ENCODE data around the gene YPEL4.
A peak's percentile ranks its signal among the peaks of the same experiment; 100 is the strongest.

YPEL4 gene

GRCh38 chr11:57648801-57649735 lies 644 bp downstream of the YPEL4 start:
- Histone ChIP-seq H3K79me2 (ENCODE audit: insufficient read depth, low read length) (no peaks in the 10 kb centered on the region), H2AFZ (ENCODE audit: low read length) (no peak overlapping the region), H3K9me2 (replicated peaks; ENCODE audit: low read depth, low read length) (no peaks in the 10 kb centered on the region), H3K9me3 (ENCODE audit: insufficient read depth, low read depth, low read length) (no peaks in the 10 kb centered on the region), H3F3A (ENCODE audit: low read depth) (no peaks in the 10 kb centered on the region), H3K36me3 (ENCODE audit: insufficient read depth, low read length) (no peaks in the 10 kb centered on the region), H4K20me1 (ENCODE audit: insufficient read depth, low read length, poor library complexity, severe bottlenecking) (no peaks in the 10 kb centered on the region), H3K4me1 (ENCODE audit: insufficient read depth, low read length, poor library complexity, severe bottlenecking) (peaks cover 56% of the 10 kb centered on the region), H3K27me3 (ENCODE audit: insufficient read depth, low read length, poor library complexity, severe bottlenecking) (no peaks in the 10 kb centered on the region), H3K4me3 (ENCODE audit: low read length, poor library complexity, severe bottlenecking) (peak overlapping the region; percentile 68), H3K4me2 (ENCODE audit: low read depth, low read length, poor library complexity, severe bottlenecking) (peak overlapping the region; percentile 80), H3K9ac (ENCODE audit: low read depth, low read length, poor library complexity, severe bottlenecking) (peak overlapping the region; percentile 64)
- TF ChIP-seq EZH2phosphoT487 (IDR thresholded peaks at IDR 0.05; ENCODE audit: borderline replicate concordance) (no peak), CTCF (conservative IDR thresholded peaks at IDR 0.05; ENCODE audit: low read length) (no peak)

GRCh38 chr11:57647960-57648800 lies 1.5 kb downstream of the YPEL4 start:
- no peaks in the 10 kb centered on the region for H4K20me1 ChIP-seq (ENCODE audit: insufficient read depth, low read length, poor library complexity, severe bottlenecking)
- H3K9me3 ChIP-seq (ENCODE audit: insufficient read depth, low read depth, low read length), result no peaks in the 10 kb centered on the region
- H2AFZ ChIP-seq (ENCODE audit: low read length), result no peak overlapping the region
- H3K4me1 ChIP-seq (ENCODE audit: insufficient read depth, low read length, poor library complexity, severe bottlenecking), result peaks cover 63% of the 10 kb centered on the region
- peak overlapping the region; percentile 80 for H3K4me2 ChIP-seq (ENCODE audit: low read depth, low read length, poor library complexity, severe bottlenecking)
- H3K9me2 ChIP-seq (replicated peaks; ENCODE audit: low read depth, low read length), result no peaks in the 10 kb centered on the region
- no peaks in the 10 kb centered on the region for H3F3A ChIP-seq (ENCODE audit: low read depth)
- no peaks in the 10 kb centered on the region for H3K36me3 ChIP-seq (ENCODE audit: insufficient read depth, low read length)
- TF ChIP-seq CTCF (conservative IDR thresholded peaks at IDR 0.05; ENCODE audit: low read length), result no peak
- TF ChIP-seq EZH2phosphoT487 (IDR thresholded peaks at IDR 0.05; ENCODE audit: borderline replicate concordance), result no peak
- H3K27me3 ChIP-seq (ENCODE audit: insufficient read depth, low read length, poor library complexity, severe bottlenecking), result no peaks in the 10 kb centered on the region
- H3K4me3 ChIP-seq (ENCODE audit: low read length, poor library complexity, severe bottlenecking), result peak overlapping the region; percentile 68
- no peaks in the 10 kb centered on the region for H3K79me2 ChIP-seq (ENCODE audit: insufficient read depth, low read length)
- peak overlapping the region; percentile 64 for H3K9ac ChIP-seq (ENCODE audit: low read depth, low read length, poor library complexity, severe bottlenecking)

GRCh38 chr11:57647372-57647771 lies 2.3 kb downstream of the YPEL4 start:
- Histone ChIP-seq H3K4me1 (ENCODE audit: insufficient read depth, low read length, poor library complexity, severe bottlenecking) (peaks cover 56% of the 10 kb centered on the region), H3K9me2 (replicated peaks; ENCODE audit: low read depth, low read length) (no peaks in the 10 kb centered on the region), H3K4me2 (ENCODE audit: low read depth, low read length, poor library complexity, severe bottlenecking) (peak overlapping the region; percentile 80), H2AFZ (ENCODE audit: low read length) (no peak overlapping the region), H3K4me3 (ENCODE audit: low read length, poor library complexity, severe bottlenecking) (no peak overlapping the region), H3K9me3 (ENCODE audit: insufficient read depth, low read depth, low read length) (no peaks in the 10 kb centered on the region), H3K79me2 (ENCODE audit: insufficient read depth, low read length) (no peaks in the 10 kb centered on the region), H3K27me3 (ENCODE audit: insufficient read depth, low read length, poor library complexity, severe bottlenecking) (no peaks in the 10 kb centered on the region), H3K36me3 (ENCODE audit: insufficient read depth, low read length) (no peaks in the 10 kb centered on the region), H3F3A (ENCODE audit: low read depth) (no peaks in the 10 kb centered on the region), H4K20me1 (ENCODE audit: insufficient read depth, low read length, poor library complexity, severe bottlenecking) (no peaks in the 10 kb centered on the region), H3K9ac (ENCODE audit: low read depth, low read length, poor library complexity, severe bottlenecking) (peak overlapping the region; percentile 64)
- TF ChIP-seq CTCF (conservative IDR thresholded peaks at IDR 0.05; ENCODE audit: low read length) (no peak), EZH2phosphoT487 (IDR thresholded peaks at IDR 0.05; ENCODE audit: borderline replicate concordance) (no peak)
